RWPE1 (cell line): Measurements from ENCODE around the gene MCM10.
A peak's percentile ranks its signal among the peaks of the same experiment; 100 is the strongest.
"Not testable (repeated sequence)": the region's sequence is repeated elsewhere in the genome, so short reads cannot be mapped to it uniquely, and the experiment has no call there.

Source experiments
- CTCF ChIA-PET: fragments of 350-600 bp; sonication (Branson Sonifier 250); formaldehyde crosslinking; extraction: SDS; loops from one replicate; lab custom pipeline; 2021; lab: Yijun Ruan, JAX
- POLR2A ChIA-PET: fragments of 400-600 bp; formaldehyde crosslinking; extraction: SDS; loops from one replicate; lab custom pipeline; 2020; ENCODE audit warnings: antibody characterized with exemption; ENCODE audit not compliant: low non-redundant PET; lab: Yijun Ruan, JAX
- DNase-seq: peaks from one replicate; pipeline ENCODE4 v3.0.0; 2012; ENCODE audit warnings: low spot score
- H3K27ac ChIP-seq: fragments of 450-650 bp; 2 replicates; pipeline ENCODE4 v1.5.1; 2017
- TF ChIP-seq, protein P1 (sequence below): fragments of 450-650 bp; conservative IDR thresholded peaks from 2 replicates; pipeline ENCODE4 v1.5.1; 2017; ENCODE audit warnings: low read depth, mild to moderate bottlenecking

The MCM10 gene

DNA sequence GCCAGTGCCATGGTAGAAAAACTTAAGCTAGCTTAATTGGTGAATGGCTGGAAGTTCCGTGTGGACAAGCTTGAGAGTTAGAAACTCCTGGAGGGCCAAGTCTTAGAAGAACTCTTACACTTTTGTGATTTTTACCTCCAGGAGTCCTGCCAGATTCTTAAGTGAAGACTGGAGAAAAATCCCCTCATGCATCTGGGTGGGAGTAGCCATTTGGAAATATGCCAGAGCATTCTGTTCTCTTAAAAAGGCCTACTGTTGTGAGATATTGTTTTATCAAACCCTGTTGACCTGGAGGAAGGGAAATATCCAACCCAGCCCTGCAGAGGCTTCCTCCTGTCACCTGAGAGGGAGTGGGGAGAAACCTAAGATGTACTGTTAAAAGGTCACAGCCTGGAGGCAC lies 17.6 kb upstream of the MCM10 start:
- no peak for DNase-seq
- CTCF ChIA-PET: interaction anchor here (0.5 to 0.7 kb wide), 3 partner anchors 10 to 161 kb away, joined by 4 to 7 read pairs (median 4); no protein-coding TSS in a partner anchor
- TF ChIP-seq, protein P1, sequence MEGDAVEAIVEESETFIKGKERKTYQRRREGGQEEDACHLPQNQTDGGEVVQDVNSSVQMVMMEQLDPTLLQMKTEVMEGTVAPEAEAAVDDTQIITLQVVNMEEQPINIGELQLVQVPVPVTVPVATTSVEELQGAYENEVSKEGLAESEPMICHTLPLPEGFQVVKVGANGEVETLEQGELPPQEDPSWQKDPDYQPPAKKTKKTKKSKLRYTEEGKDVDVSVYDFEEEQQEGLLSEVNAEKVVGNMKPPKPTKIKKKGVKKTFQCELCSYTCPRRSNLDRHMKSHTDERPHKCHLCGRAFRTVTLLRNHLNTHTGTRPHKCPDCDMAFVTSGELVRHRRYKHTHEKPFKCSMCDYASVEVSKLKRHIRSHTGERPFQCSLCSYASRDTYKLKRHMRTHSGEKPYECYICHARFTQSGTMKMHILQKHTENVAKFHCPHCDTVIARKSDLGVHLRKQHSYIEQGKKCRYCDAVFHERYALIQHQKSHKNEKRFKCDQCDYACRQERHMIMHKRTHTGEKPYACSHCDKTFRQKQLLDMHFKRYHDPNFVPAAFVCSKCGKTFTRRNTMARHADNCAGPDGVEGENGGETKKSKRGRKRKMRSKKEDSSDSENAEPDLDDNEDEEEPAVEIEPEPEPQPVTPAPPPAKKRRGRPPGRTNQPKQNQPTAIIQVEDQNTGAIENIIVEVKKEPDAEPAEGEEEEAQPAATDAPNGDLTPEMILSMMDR: no peak
- H3K27ac ChIP-seq: no peak overlapping the region
- POLR2A ChIA-PET: no interaction called here

DNA sequence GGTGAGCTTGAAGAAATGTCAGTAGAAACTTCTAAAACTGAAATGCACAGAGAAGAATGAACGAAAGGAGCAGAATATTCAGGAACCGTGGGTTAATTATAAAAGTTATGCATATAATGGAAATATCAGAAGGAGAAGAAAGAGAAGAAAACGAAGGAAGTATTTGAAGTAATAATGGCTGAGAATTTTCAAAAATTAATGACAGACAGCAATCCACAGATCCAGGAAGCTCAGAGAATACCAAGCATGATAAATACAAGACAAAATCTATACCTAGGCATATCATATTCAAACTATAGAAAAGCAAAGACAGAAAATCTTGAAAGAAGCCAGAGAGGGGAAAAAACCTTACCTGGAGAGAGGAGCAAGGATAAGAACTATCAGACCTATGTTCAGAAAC lies 16.5 kb upstream of the MCM10 start:
- H3K27ac ChIP-seq: no peak overlapping the region
- ChIA-PET CTCF (interaction anchor here (0.7 kb wide), 1 partner anchor 141 kb away, joined by 3 read pairs; no protein-coding TSS in a partner anchor), POLR2A (no interaction called here)
- TF ChIP-seq, protein P1: no peak
- DNase-seq: no peak

DNA sequence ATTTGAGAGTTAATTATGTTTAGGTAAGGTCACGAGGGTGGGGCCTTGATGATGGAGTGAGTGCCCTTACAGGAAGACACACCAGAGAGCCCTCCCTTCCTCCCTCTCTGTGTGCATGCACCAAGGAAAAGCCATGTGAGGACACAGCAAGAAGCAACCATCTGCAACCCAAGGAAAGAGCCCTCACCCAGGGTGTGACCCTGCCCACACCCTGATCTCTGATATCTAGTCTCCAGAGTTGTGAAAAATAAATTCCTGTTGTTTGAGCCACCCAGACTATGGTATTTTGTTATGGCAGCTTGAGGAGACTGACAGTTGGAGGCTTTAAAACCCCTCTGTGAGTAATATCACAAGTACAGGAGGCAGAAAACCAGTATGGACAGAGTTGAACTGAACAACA lies 15.0 kb upstream of the MCM10 start:
- POLR2A ChIA-PET: no interaction called here
- peak overlapping the region; percentile 82 for H3K27ac ChIP-seq
- TF ChIP-seq, protein P1: no peak
- DNase-seq: no peak
- CTCF ChIA-PET: no interaction called here

DNA sequence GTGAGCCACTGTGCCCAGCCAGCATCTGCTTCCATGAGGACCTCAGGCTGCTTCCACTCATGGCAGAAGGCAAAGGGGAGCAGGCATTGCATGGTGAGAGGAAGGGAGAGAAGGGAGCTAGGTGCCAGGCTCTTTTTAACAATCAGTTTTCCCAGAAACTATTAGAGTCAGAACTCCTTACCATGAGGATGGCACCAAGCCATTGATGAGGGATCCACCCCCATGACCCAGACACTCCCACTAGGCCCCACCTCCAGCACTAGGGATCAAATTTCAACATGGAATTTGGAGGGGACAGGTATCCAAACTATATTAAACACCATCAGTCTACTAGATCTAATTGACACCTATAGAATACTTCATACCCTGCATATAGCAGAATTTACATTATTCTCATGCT lies 14.2 kb upstream of the MCM10 start:
- ChIA-PET CTCF (no interaction called here), POLR2A (no interaction called here)
- TF ChIP-seq, protein P1: no peak

DNA sequence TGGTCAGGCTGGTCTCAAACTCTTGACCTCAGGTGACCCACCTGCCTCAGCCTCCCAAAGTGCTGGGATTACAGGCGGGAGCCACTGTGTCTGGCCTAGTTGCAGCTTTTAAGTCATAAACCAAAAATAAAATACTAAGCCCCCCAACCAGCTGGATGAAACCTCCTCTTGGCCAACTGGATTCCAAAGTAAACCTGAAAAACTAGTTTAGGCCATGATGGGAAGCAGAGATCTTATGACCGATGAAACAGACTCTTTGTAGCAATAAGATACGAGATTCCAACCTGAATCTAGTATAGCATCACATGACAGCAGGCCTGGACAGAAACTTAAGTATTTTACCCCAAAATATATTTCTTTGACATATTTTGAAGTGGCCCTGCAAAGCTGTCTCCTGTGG lies 9.1 kb upstream of the MCM10 start:
- TF ChIP-seq, protein P1: no peak
- DNase-seq: no peak
- ChIA-PET POLR2A (no interaction called here), CTCF (no interaction called here)
- H3K27ac ChIP-seq: no peak overlapping the region

More for the DNA sequence above, 14.2 kb upstream of the MCM10 start:
- no peak for DNase-seq
- peak overlapping the region; percentile 82 for H3K27ac ChIP-seq

DNA sequence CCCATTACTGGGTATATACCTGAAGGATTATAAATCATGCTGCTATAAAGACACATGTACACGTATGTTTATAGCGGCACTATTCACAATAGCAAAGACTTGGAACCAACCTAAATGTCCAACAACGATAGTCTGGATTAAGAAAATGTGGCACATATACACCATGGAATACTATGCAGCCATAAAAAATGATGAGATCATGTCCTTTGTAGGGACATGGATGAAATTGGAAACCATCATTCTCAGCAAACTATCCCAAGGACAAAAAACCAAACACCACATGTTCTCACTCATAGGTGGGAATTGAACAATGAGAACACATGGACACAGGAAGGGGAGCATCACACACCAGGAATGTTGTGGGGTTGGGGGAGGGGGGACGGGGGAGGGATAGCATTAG lies 5.5 kb upstream of the MCM10 start:
- POLR2A ChIA-PET, DNase-seq, H3K27ac ChIP-seq, CTCF ChIA-PET: not testable (repeated sequence)

DNA sequence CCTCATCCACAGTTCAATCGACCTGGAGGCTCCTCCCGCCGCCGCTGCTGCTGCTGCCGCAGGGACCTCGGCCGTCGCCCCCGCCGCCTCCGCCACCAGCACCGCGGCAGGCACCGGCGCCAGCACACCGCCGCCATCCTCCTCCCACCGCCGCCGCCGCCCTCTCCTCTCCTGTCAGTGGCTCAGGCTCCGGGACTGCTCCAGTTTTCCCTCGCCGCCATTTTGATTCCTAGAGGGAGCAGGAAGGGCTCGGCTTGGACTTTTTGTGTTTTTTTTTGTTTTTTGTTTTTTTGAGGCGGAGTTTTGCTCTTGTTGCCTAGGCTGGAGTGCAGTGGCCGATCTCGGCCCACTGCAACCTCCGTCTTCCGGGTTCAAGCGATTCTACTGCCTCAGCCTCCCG lies 3.0 kb upstream of the MCM10 start:
- H3K27ac ChIP-seq: no peak overlapping the region
- CTCF ChIA-PET: no interaction called here
- TF ChIP-seq, protein P1: no peak
- POLR2A ChIA-PET: no interaction called here
- no peak for DNase-seq
